Ishikawa (cell line): ENCODE data around the gene ATP11A.

Source experiments
- CEBPB ChIP-seq: IDR thresholded peaks from 2 replicates; pipeline ENCODE4 v1.6.1; 2012
- CREB1 ChIP-seq: IDR thresholded peaks from 2 replicates; pipeline ENCODE4 v1.6.1; 2012; ENCODE audit warnings: low read depth
- EGR1 ChIP-seq: IDR thresholded peaks from 2 replicates; pipeline ENCODE4 v1.6.1; 2012
- EP300 ChIP-seq: IDR thresholded peaks from 2 replicates; pipeline ENCODE4 v1.6.1; 2012; ENCODE audit warnings: borderline replicate concordance
- FOXM1 ChIP-seq: IDR thresholded peaks from 2 replicates; pipeline ENCODE4 v1.6.1; 2012; ENCODE audit warnings: low read depth, borderline replicate concordance
- MAX ChIP-seq: IDR thresholded peaks from 2 replicates; pipeline ENCODE4 v1.6.1; 2012
- NFIC ChIP-seq: IDR thresholded peaks from 2 replicates; pipeline ENCODE4 v1.6.1; 2012
- RAD21 ChIP-seq: IDR thresholded peaks from 2 replicates; pipeline ENCODE4 v1.6.1; 2012; ENCODE audit warnings: low read depth
- TAF1 ChIP-seq: IDR thresholded peaks from 2 replicates; pipeline ENCODE4 v1.6.1; 2012; ENCODE audit warnings: low read depth, mild to moderate bottlenecking
- TCF12 ChIP-seq: IDR thresholded peaks from 2 replicates; pipeline ENCODE4 v1.6.1; 2012; ENCODE audit warnings: low read depth
- TEAD4 ChIP-seq: IDR thresholded peaks from 2 replicates; pipeline ENCODE4 v1.6.1; 2012
- YY1 ChIP-seq: IDR thresholded peaks from 2 replicates; pipeline ENCODE4 v1.6.1; 2012; ENCODE audit warnings: low read depth
- ZBTB7A ChIP-seq: IDR thresholded peaks from 2 replicates; pipeline ENCODE4 v1.6.1; 2012; ENCODE audit warnings: low read depth
- TF ChIP-seq, protein P1 (sequence below): IDR thresholded peaks from 2 replicates; pipeline ENCODE4 v1.6.1; 2012; ENCODE audit warnings: low read depth, mild to moderate bottlenecking
- TF ChIP-seq, protein P2 (sequence below): IDR thresholded peaks from 2 replicates; pipeline ENCODE4 v1.6.1; 2012

The ATP11A gene

GRCh38 chr13:112674412-112675365, 15.1 kb upstream of the ATP11A start:
- TF ChIP-seq EP300 = no peak
- TF ChIP-seq, protein P1, sequence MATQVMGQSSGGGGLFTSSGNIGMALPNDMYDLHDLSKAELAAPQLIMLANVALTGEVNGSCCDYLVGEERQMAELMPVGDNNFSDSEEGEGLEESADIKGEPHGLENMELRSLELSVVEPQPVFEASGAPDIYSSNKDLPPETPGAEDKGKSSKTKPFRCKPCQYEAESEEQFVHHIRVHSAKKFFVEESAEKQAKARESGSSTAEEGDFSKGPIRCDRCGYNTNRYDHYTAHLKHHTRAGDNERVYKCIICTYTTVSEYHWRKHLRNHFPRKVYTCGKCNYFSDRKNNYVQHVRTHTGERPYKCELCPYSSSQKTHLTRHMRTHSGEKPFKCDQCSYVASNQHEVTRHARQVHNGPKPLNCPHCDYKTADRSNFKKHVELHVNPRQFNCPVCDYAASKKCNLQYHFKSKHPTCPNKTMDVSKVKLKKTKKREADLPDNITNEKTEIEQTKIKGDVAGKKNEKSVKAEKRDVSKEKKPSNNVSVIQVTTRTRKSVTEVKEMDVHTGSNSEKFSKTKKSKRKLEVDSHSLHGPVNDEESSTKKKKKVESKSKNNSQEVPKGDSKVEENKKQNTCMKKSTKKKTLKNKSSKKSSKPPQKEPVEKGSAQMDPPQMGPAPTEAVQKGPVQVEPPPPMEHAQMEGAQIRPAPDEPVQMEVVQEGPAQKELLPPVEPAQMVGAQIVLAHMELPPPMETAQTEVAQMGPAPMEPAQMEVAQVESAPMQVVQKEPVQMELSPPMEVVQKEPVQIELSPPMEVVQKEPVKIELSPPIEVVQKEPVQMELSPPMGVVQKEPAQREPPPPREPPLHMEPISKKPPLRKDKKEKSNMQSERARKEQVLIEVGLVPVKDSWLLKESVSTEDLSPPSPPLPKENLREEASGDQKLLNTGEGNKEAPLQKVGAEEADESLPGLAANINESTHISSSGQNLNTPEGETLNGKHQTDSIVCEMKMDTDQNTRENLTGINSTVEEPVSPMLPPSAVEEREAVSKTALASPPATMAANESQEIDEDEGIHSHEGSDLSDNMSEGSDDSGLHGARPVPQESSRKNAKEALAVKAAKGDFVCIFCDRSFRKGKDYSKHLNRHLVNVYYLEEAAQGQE = no peak

DNA sequence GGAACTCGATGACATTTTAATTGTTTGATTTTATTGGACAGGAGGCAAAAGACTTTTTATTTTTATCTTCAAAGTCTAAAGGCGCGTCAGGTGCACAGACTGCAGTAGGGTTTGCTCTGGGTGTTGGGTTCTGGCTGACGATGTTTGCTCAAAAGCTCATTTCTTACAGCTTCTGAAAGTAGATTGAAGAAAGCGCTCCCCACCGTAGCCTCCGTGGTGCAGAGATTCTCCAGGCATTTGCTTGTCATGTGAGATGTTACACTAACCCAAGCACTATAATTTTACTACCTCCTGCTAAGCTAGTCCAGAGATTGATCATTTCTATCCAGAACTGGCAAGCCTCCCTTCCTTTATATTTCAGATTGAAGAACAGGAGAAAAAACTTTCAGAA, 14.5 kb upstream of the ATP11A start:
- TF ChIP-seq TCF12 (no peak), FOXM1 (no peak), NFIC (no peak), TEAD4 (no peak), CREB1 (no peak), YY1 (no peak), CEBPB (no peak)
- TF ChIP-seq, protein P2, sequence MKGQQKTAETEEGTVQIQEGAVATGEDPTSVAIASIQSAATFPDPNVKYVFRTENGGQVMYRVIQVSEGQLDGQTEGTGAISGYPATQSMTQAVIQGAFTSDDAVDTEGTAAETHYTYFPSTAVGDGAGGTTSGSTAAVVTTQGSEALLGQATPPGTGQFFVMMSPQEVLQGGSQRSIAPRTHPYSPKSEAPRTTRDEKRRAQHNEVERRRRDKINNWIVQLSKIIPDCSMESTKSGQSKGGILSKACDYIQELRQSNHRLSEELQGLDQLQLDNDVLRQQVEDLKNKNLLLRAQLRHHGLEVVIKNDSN = no peak

GRCh38 chr13:112679381-112679780, 10.5 kb upstream of the ATP11A start:
- TF ChIP-seq EP300 (no peak), EGR1 (no peak), CREB1 (no peak), TAF1 (no peak)

- no peak for TF ChIP-seq EGR1
- no peak for TF ChIP-seq CREB1
- no peak for TF ChIP-seq TCF12
- no peak for TF ChIP-seq YY1
- no peak for TF ChIP-seq ZBTB7A
- TF ChIP-seq TAF1 = no peak
- TF ChIP-seq, protein P1 = no peak
- TF ChIP-seq CEBPB = no peak
- no peak for TF ChIP-seq FOXM1
- no peak for TF ChIP-seq MAX
- TF ChIP-seq TEAD4 = no peak
- TF ChIP-seq RAD21 = no peak
- TF ChIP-seq, protein P2 = no peak
- no peak for TF ChIP-seq NFIC
- TF ChIP-seq EP300 = no peak
Measured at GRCh38 chr13:112679932-112680677, 9.7 kb upstream of the ATP11A start.

- TF ChIP-seq EP300 (no peak), TAF1 (no peak), MAX (no peak), NFIC (no peak), RAD21 (no peak), CREB1 (no peak), FOXM1 (no peak), ZBTB7A (no peak), EGR1 (no peak), CEBPB (no peak)
- TF ChIP-seq, protein P2 = no peak
- TF ChIP-seq, protein P1 = no peak
Measured at GRCh38 chr13:112680741-112681360, 9.0 kb upstream of the ATP11A start.
